GM18508 (cell line): Measurements from ENCODE around the gene TNPO2.

ENCODE experiments used
- ATAC-seq: cut with Tn5 transposase; IDR thresholded peaks from one replicate; pipeline ENCODE4 v1.9.1; 2021; ENCODE audit warnings: moderate number of reproducible peaks; ENCODE audit not compliant: insufficient read depth, unreplicated experiment

Gene TNPO2

DNA sequence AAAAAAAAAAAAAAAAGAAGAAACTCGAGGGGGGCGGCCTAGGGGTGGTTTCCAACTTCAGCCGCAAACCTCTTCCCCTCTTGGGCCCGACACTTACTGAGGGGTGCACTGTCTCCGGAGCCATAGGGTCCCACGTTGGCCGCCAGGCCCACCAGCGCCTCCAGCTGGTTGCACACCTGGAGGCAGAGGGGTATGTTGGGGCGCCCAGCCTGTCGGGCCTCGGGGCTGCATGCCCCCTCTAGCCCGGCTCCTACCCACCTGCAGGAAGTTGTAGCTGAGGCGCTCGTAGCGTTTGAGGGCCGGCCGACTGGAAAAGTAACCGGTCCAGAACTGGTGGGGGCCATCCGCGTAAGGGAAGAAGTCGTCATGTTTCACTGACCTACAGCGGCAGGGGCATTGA is 65.8 kb downstream of the TNPO2 start:
- ATAC-seq = no peak

DNA sequence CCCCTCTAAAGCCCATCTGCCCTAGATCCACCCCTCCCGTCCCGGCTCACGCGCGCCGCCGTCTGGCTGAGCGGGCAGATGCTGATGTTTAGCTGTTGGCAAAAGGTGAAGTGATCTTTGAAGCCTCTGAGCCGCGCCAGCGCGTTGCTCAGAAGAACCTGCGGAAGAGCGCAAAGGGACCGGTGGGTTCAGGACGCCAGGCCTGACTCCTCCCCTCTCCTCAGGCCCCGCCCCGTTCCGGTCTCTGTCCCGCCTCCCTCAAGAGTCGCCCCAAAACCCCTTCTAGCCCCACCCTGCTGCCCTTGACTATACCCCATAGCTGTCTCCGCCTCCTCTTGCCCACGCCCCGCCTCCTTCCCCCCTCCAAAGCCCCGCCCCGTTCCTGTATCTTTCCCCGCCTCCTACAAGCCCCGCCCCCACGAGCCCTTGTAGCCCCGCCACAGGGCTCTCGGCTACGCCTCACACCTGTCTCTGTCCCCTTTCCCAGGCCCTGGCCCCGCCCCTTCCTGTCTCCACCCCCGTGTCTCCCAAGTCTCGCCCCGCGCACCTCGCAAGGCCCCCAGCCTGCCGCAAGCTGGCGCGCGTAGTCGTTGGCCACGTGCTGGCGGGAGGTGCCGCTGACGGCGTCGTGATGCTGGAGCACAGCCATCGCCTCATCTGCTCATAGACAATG is 66.7 kb downstream of the TNPO2 start:
- no peak for ATAC-seq

DNA sequence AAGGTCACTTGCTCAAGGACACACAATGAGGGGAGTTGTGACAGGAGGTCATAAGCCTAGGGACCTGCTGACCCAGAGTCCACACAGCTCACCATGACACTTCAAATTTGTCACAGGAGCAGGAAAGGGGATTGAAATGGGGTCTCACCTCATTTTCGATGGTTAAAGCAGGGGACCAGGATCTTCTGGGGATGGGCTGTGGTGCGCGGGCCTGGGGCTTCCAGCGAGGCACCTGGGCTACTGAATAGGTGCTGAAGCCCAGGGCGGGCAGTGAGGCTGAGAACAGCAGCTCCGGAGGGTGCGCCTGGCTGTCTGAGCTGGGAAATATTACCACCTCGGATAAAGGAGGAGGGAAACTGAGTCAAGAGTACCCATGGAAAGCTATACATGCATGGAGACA is 68.2 kb downstream of the TNPO2 start:
- ATAC-seq = no peak

DNA sequence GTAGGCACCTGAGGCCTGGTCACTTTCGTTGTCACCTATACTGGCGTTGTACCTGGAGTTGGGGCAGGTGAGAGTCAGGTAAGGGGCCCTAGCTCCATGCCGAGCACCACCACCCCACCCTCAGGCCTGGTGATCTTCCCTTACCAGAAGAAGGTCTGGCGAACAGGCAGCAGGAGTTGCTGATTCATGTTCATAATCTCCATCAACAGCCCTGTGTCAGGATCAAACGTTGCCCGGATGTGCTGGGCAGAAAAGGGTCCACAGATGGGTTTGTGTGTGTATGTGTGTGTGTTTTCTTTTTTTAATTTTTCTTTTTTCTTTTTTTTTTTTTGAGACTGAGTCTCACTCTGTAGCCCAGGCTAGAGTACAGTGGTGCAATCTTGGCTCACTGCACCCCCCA is 71.5 kb downstream of the TNPO2 start:
- no peak for ATAC-seq

DNA sequence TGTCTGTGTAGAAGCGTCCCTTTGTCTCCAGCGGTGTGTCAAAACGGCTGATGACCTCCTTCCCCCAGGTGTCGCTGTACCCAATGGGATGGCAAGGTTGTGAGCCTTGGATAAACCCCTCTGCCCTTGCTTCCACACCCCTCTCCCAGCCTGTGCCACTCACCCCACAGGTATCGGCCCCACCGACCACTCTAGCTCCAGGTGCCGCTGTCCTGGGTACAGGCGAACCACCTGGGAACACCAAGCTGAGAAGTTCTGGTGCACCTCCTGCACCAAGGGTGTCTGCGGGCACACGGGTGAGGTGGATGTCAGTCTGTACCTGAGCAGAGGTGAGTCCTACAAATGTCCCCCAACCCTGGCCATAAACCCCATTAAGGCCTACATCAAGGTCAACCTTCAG is 73.8 kb downstream of the TNPO2 start:
- ATAC-seq = no peak
